NCI-H2171 treated with DMSO at 0.1 percent for 48 hours (cell line): ENCODE results near the gene OGFR.
A peak's percentile ranks its signal among the peaks of the same experiment; 100 is the strongest.

Experiments
- DNase-seq: peaks from one replicate; lab custom pipeline; 2025; lab: John Stamatoyannopoulos, UW

OGFR gene

GRCh38 chr20:62825986-62826645 is 21.5 kb downstream of the OGFR start:
- DNase-seq: no peak

- no peak for DNase-seq
Measured at GRCh38 chr20:62826646-62827310, 22.1 kb downstream of the OGFR start.

GRCh38 chr20:62827311-62828038 is 22.8 kb downstream of the OGFR start:
- no peak for DNase-seq

GRCh38 chr20:62828051-62828450 is 23.4 kb downstream of the OGFR start:
- no peak for DNase-seq

GRCh38 chr20:62828511-62829230 is 24.0 kb downstream of the OGFR start:
- no peak for DNase-seq

- no peak for DNase-seq
Measured at GRCh38 chr20:62829231-62830230, 24.9 kb downstream of the OGFR start.

GRCh38 chr20:62830251-62830650 is 25.6 kb downstream of the OGFR start:
- no peak for DNase-seq

GRCh38 chr20:62830821-62831220 is 26.2 kb downstream of the OGFR start:
- DNase-seq: no peak

- DNase-seq: no peak
Measured at GRCh38 chr20:62831361-62831788, 26.7 kb downstream of the OGFR start.

- DNase-seq: no peak
Measured at GRCh38 chr20:62831854-62832211, 27.2 kb downstream of the OGFR start.

GRCh38 chr20:62832212-62832922 is 27.7 kb downstream of the OGFR start:
- peak; percentile 77 for DNase-seq

- no peak for DNase-seq
Measured at GRCh38 chr20:62832951-62833391, 28.3 kb downstream of the OGFR start.

- no peak for DNase-seq
Measured at GRCh38 chr20:62834967-62835730, 30.5 kb downstream of the OGFR start.

- no peak for DNase-seq
Measured at GRCh38 chr20:62835931-62836861, 31.6 kb downstream of the OGFR start.

- no peak for DNase-seq
Measured at GRCh38 chr20:62836967-62837490, 32.4 kb downstream of the OGFR start.

- DNase-seq: no peak
Measured at GRCh38 chr20:62837790-62838127, 33.1 kb downstream of the OGFR start.

GRCh38 chr20:62838128-62838891 is 33.7 kb downstream of the OGFR start:
- DNase-seq: peak; percentile 97

- no peak for DNase-seq
Measured at GRCh38 chr20:62839261-62839660, 34.6 kb downstream of the OGFR start.
